Thoracic aorta (tissue), 2 donors: Measurements from ENCODE around the gene ACP2. TPM values are rescaled to one million over a fixed set of nuclear protein-coding genes. Genes with fewer than 3 reads are reported as not detected.

Source experiments
- ATAC-seq: fragments of 150-250 bp; one replicate; pipeline ENCODE4 v1.8.0; 2017; ENCODE audit warnings: low read depth; ENCODE audit not compliant: insufficient number of reproducible peaks, low FRiP score
- DNase-seq: peaks from one replicate; pipeline ENCODE4 v3.0.0-alpha.2; 2020; ENCODE audit warnings: low spot score
- H3K27ac ChIP-seq, 2 donors: fragments of 200-600 bp; sonication (generic); 1 replicate in 1 of 2; 2 replicates in 1 of 2; pipeline ENCODE4 v1.5.1; 2016; ENCODE audit warnings: mild to moderate bottlenecking in 2 of 2, moderate library complexity in 2 of 2
- H3K27me3 ChIP-seq: fragments of 200-600 bp; sonication (generic); replicated peaks from 2 replicates; pipeline ENCODE4 v1.6.0; 2016; ENCODE audit warnings: mild to moderate bottlenecking; ENCODE audit not compliant: insufficient read depth
- H3K36me3 ChIP-seq: fragments of 200-600 bp; sonication (generic); one replicate; pipeline ENCODE4 v1.5.1; 2016
- H3K4me1 ChIP-seq, 2 donors: fragments of 200-600 bp; sonication (generic); 1 replicate in 1 of 2; 2 replicates in 1 of 2; pipeline versions ENCODE4 v1.5.1 to v1.6.0; 2016; ENCODE audit warnings: low read depth in 2 of 2, mild to moderate bottlenecking in 1 of 2; ENCODE audit not compliant: control insufficient read depth in 1 of 2
- H3K4me3 ChIP-seq: fragments of 200-600 bp; sonication (generic); 2 replicates; pipeline ENCODE4 v1.5.1; 2016; ENCODE audit warnings: mild to moderate bottlenecking
- H3K9me3 ChIP-seq: fragments of 200-600 bp; sonication (generic); 2 replicates; pipeline ENCODE4 v1.5.1; 2016
- CTCF ChIP-seq: fragments of 200-600 bp; sonication (generic); IDR thresholded peaks from one replicate; pipeline ENCODE4 v1.5.1; 2019; ENCODE audit warnings: antibody characterized with exemption
- total RNA-seq, 2 donors: library from RNA; depleted of rRNA; stranded (reverse); fragments of >200 nt; gene quantifications; one replicate each; pipeline versions ENCODE4 v1.1.0 to v1.2.3, GENCODE V29; 2016

ACP2 gene
- total RNA-seq, 2 donors from 2014 or later = 39.4 to 59.7 TPM

GRCh38 chr11:47285969-47286770, 37.6 kb upstream of the ACP2 start:
- TF ChIP-seq CTCF = no peak
- no peak overlapping the region for H3K27ac ChIP-seq
- no peaks in the 10 kb centered on the region for H3K4me1 ChIP-seq
- DNase-seq (no peak), ATAC-seq (no peak)
- no peaks in the 10 kb centered on the region for H3K9me3 ChIP-seq
- H3K27me3 ChIP-seq = no peaks in the 10 kb centered on the region
- peaks cover 90% of the 10 kb centered on the region for H3K36me3 ChIP-seq
- no peak overlapping the region for H3K4me3 ChIP-seq

GRCh38 chr11:47284151-47284550, 35.5 kb upstream of the ACP2 start:
- ATAC-seq = no peak
- Histone ChIP-seq H3K27ac (no peak overlapping the region), H3K27me3 (no peaks in the 10 kb centered on the region), H3K36me3 (peaks cover 87% of the 10 kb centered on the region), H3K9me3 (no peaks in the 10 kb centered on the region), H3K4me3 (no peak overlapping the region), H3K4me1 (no peaks in the 10 kb centered on the region)
- no peak for TF ChIP-seq CTCF
- no peak for DNase-seq

- no peaks in the 10 kb centered on the region for H3K27me3 ChIP-seq
- no peak for ATAC-seq
- H3K4me3 ChIP-seq = no peak overlapping the region
- H3K4me1 ChIP-seq = no peaks in the 10 kb centered on the region
- peaks cover 82% of the 10 kb centered on the region for H3K36me3 ChIP-seq
- no peak for DNase-seq
- H3K9me3 ChIP-seq = no peaks in the 10 kb centered on the region
- H3K27ac ChIP-seq = no peak overlapping the region
- TF ChIP-seq CTCF = no peak
Measured at GRCh38 chr11:47282462-47282861, 33.8 kb upstream of the ACP2 start.

GRCh38 chr11:47280860-47281259, 32.2 kb upstream of the ACP2 start:
- Histone ChIP-seq H3K36me3 (peaks cover 86% of the 10 kb centered on the region), H3K27ac (no peak overlapping the region), H3K9me3 (no peaks in the 10 kb centered on the region), H3K4me1 (no peaks in the 10 kb centered on the region), H3K27me3 (no peaks in the 10 kb centered on the region), H3K4me3 (no peak overlapping the region)
- TF ChIP-seq CTCF = no peak
- no peak for ATAC-seq
- no peak for DNase-seq

GRCh38 chr11:47280099-47280498, 31.5 kb upstream of the ACP2 start:
- Histone ChIP-seq H3K27ac (no peak overlapping the region), H3K27me3 (no peaks in the 10 kb centered on the region), H3K9me3 (no peaks in the 10 kb centered on the region), H3K36me3 (peaks cover 86% of the 10 kb centered on the region), H3K4me1 (no peaks in the 10 kb centered on the region), H3K4me3 (no peak overlapping the region)
- ATAC-seq (no peak), DNase-seq (no peak)
- no peak for TF ChIP-seq CTCF
